Hypothalamus (tissue), 51 donors: ENCODE measurements around the gene TAOK3.
"Not testable (repeated sequence)": the region's sequence is repeated elsewhere in the genome, so short reads cannot be mapped to it uniquely, and the experiment has no call there.

Experiments used
- DNase-seq, 51 donors: peaks; one replicate each; lab custom pipeline; 2025; lab: John Stamatoyannopoulos, UW

The TAOK3 gene

DNA sequence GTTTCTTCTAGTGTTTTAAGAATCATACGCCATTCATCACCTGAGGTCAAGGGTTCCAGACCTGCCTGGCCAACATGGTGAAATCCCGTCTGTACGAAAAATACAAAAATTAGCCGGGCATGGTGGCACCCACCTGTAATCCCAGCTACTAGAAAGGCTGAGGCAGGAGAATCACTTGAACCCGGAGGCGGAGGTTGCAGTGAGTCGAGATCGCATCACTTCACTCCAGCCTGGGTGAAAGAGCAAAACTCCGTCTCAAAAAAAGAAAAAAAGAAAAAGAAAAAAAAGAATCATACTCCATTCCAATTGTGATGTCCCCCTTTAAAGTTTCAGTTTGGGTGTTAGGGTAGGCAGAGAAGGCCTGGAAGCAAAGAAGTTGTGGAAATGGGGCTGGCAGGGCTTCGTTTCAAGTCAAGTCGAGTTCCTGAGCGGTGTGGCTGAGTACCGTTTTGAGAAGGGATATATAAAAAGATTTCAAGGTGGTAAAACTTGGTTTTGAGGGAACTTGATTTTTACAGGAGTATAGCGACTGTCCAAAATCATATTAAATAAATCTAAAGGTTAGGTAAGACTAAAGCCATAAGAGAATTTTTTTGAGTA lies 1.5 kb upstream of the TAOK3 start:
- no peak for DNase-seq

DNA sequence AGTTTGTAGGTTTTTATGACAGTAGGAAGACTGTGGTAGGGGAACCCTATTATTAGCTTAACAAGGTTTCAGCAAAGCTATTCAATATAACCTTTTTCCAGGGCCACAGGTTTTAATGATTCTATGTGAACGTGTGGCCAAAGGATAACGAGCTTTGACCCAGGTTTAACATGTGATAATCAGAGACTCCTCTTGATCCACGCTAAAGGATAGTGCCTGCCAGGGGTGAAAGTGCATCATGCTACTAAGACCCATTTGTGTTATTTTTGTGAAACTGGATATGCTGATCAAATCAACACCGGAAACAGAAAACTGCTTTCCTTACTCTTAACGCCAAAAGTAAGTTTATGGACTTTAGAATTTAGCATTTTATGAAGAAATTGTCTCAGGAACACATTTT lies 909 bp upstream of the TAOK3 start:
- DNase-seq = no peak

DNA sequence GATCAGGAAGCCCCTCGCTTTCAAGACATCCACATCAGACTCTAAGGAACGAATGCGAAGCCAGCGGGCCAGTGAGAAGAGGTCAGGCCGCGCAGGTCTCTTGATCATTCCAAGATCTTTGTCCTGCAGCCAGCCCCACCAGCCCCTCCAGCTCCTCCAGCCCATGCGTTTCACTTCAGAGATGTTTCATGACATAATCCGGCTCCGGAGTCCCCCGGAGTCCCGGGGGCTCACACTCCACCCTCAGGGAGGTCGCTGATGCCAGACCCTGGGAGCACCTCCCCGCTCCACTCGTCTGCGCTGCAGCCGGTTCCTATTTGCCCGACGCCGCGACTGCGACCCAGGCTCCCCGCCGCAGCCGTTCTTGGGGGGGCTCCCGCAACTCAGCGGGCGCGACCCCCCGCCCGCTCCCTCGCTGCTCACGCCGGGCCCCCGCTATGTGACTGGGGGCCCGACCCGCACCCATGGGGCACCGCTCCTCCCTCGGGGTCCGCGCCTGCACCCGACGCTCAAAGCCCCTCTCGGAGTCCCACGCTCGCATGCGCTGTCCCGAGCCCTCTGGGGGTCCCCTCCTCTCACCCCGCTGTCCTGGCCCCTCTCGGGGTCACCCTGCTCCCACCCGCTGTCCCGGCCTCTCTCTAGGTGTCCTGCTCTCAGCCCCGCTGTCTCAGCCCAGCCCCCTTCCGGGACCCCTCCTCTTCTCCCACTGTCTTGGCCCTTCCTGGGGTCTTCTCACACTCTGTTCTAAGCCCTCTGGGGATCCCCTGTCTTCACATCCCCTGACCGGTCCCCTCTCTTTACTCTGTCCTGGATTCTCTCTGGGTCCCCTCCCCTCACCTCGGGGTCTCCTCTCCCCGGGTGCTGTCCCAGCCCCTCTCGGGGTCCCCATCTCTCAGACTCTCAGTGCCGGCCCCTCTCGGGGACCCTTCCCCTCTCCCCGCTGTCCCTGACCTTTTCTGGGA lies 1.1 kb downstream of the TAOK3 start:
- DNase-seq = peak in 14 of 51 donors; percentile 4 to 38 (median 14)

DNA sequence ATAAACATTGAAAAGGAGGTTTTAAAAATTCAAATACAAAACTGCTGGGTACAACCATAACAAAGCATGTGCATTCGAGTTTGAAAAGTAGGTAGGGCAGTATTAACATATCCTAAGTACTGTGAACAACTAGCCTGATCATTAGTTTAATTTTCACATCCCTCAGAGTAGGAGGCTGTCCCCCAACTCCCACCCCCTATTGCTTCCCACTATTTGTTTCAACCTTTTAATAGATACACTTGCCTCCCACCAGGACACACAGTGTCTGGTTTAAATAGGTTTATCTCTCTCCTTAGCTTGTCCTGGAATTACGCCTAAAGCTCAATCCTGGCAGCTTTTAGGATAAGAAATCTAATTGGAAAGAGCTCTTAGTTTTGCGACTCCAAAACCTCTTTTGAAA lies 2.1 kb downstream of the TAOK3 start:
- peak in 1 of 51 donors; percentile 17 for DNase-seq

DNA sequence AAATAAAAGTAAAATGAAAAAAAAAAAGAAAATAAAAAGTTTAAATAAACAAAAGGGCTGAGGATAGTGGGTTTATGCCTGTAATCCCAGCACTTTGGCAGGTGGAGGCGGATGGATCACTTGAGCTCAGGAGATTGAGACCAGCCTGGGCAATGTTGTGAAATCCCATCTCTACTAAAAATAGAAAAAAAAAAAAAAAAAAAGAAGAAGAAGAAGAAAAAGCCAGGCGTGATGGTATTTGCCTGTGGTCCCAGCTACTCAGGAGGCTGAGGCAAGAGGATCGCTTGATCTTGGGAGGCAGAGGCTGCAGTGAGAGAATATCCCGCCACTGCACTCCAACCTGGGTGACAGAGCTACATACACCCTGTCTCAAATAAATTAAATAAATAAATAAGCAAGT lies 3.9 kb downstream of the TAOK3 start:
- DNase-seq = no peak

DNA sequence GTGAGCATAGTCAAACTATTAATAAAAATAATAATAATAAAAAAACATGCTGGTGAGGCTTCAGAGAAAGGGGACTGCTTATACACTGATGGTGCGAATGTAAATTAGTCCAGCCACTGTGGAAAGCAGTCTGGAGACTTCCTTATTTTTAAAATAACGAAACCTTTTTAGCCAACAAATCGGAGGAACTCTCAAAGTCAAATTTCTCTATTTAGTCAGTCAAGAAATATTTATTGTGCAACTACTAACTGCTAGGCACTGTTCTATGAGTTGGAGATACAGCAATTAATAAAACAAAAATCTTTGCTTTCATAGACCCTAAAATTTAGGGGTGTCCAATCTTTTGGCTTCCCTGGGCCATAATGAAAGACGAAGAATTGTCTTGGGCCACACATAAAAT lies 10.8 kb downstream of the TAOK3 start:
- no peak for DNase-seq

DNA sequence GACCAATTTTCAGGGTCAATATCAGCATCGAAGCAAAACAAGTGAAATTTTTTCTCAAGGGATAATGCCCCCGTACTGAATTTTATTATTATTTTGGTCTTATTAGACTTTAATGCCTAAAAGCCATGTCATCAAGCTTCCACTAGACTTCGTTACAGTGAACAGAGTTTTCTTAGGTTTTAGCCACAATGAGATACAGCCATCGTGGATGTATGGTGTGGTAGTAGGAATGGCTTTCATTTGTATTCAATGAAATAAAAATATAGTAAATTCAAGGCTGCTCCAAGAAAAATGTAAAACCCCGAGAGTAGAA lies 11.7 kb downstream of the TAOK3 start:
- DNase-seq = no peak

DNA sequence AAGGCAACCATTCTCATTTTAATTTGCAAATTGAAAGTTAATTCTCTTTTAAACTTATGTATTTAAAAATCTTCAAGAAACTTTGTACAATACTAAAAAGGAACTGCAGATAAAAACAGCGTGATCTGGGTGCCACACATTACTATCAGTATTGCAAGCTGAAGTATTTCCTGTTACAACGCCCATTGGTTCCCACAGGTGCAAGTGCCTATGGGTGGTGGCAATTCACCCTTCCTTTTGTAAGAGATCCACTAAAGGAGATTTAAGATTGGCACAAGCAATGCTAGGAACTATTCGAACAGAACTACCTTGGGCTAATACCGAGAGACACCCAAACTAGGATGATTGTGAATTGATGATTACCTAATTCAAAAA lies 13.2 kb downstream of the TAOK3 start:
- no peak for DNase-seq

DNA sequence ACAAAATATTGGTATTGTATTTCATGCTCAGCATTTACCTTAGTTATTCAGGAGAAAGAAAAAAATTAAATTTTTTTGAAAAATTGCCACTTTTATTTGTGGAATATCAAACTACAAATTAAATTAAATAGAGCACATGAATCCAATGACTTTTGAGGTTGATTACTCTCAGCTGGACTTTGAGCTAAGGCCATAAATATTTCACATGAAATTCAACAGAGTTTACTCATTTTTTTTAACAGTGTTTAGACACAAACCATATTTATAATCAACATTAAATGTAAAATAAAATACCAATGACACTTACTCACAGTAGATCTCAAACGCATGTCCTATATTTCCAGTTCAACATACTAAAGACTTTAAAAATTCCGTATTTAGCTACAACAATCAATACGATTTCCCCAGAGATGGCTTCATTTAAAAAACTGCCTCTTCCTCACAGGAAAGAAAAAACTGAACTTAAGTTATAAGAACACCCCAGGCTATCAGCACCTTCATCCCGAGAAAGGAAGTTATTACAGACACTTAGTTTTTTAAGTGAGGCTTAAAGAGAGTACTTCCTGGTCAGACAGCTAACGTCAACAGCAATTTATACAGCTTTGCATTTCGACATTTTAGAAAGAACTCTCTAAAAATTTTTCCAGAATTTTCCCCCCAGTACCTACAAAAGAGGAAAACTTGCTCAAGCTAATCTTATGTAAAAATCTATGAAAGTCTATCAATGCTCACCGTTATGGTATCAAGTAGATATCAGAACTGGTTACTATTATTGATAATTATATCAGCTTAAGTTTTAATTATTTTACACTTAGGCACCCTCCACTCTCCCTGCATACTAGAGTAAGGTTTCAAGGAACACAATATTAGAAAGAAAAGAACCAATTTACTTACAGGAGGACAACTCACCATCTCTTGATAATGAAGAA lies 13.8 kb downstream of the TAOK3 start:
- DNase-seq = no peak

DNA sequence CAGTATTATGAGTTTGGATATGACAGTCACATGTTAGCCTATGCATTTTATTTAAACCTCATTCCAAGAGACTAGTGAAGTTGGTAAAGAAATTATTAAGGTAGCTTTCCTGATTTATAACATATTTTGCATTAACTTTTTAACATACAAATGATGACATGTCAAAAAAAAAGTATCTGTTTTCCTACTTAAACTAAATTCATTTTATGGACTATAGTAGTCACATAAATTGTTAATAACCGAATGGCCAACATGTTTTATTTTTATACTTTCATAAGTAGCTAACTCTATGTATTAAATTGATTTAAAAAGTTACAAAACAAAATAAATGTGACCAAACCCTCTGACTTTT lies 14.7 kb downstream of the TAOK3 start:
- no peak for DNase-seq

DNA sequence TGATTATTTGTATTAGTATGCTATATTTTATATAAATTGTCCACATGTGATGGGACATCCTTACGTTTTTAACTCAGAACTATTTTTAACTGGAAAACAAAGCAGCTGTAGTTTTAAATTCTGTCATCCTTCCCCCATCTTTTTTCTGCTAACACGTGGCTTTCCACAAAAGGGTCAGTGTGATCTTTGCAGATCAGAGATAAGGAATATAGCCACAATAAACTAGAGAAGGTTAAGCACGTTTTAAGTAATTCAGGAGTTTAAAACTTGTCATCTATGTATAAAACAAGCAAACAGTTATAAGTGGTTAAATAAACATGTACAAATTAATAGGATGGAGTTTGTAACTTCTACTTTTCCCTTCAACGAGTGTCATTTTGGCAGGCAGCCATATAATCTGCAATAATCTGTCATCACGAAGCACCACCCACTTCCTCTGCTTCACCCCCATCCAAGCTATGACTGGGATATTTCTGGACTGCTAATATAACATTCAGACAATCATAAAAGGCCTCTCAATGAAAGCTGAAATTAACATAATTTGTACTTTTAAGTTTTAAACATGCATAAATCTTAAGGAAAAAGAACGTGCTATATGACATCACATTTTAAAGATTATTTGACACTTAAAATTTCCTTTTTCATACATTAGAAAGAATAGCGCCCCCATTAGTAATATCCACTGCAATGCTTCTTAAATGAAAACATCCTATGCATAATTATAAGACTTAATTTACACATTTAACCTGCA lies 15.3 kb downstream of the TAOK3 start:
- peak in 4 of 51 donors; percentile 2 to 50 (median 25) for DNase-seq

DNA sequence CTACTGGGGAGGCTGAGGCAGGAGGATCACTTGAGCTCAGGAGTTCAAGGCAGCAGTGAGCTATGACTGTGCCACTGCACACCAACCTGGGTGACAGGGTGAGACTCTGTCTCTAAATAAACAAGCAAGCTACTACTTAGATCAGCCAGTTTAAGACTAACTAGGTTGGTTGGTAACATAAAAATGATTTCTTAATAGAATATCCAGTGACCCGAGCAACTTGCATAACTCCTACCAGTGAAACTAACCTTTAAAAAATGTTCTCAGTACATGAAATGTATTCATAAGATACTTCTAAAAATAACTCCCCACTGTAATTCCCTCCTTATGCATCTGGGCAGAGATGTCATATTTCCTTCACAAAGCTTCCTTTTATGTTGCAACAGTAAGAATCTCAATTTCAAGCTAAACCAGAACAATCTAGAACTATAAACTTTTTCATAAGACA lies 15.9 kb downstream of the TAOK3 start:
- peak in 1 of 51 donors; percentile 50 for DNase-seq

DNA sequence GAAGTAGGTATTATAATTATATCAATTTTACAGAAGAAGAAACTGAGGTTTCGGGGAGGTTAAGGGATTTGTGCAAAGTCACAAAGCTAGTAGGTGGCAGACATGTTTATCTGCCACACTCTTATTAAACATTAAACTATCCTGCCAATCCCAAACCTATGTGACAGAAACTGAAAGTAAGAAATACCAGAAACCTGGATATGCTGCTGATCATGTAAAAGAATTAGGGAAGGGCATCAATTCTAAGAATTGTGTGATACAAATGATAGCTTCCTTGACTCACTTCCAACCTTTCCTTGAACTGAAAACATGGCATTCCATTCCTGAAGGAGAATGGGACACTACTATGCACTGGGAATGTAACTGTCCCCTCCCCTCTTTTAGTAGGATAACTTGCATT lies 16.9 kb downstream of the TAOK3 start:
- DNase-seq = no peak

DNA sequence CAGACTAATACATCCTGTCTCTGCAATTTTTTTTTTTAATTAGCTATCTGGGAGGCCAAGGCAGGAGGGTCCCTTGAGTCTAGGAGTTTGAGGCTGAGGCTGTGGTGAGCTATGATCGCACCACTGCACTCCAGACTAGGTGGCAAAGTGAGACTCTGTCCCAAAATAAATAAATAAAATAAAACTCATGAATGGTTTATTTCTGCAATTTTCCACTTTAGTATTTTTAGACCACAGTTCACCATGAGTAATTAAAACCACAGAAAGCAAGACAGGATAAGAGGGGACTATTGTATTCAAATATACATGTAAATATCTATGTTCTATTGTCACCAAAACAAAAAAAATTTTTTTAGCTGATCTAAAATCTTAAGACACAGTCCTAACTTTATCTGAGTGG lies 17.8 kb downstream of the TAOK3 start:
- no peak for DNase-seq

DNA sequence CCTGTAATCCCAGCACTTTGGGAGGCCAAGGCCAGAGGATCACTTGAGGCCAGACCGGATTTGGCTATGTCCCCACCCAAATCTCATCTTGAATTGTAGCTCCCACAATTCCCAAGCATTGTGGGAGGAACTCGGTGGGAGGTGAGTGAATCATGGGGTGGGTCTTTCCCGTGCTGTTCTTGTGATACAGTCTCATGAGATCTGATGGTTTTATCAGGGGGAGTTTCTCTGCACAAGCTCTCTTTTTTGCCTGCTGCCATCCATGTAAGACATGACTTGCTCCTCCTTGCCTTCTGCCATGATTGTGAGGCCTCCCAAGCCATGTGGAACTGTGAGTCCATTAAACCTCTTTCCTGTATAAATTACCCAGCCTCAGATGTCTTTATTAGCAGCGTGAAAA lies 18.2 kb downstream of the TAOK3 start:
- not testable (repeated sequence) for DNase-seq

DNA sequence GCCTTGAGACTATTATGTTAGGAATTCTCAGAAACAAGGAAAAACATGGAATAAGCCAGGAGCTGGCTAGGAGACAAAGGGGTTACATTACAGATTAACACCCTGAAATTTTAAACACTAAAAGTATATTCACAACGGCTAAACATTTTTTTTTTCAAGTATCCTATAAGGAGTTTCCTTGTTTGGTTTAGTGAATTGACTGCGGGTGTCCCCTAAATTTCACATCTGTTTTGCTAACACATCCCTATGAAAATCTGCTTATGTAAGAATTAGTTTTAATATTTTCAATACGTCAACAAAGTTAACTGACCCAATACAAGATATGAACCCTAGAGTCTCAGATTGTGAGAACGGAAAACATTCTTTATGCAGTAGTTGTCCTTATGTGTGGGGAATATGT lies 19.0 kb downstream of the TAOK3 start:
- DNase-seq = no peak

DNA sequence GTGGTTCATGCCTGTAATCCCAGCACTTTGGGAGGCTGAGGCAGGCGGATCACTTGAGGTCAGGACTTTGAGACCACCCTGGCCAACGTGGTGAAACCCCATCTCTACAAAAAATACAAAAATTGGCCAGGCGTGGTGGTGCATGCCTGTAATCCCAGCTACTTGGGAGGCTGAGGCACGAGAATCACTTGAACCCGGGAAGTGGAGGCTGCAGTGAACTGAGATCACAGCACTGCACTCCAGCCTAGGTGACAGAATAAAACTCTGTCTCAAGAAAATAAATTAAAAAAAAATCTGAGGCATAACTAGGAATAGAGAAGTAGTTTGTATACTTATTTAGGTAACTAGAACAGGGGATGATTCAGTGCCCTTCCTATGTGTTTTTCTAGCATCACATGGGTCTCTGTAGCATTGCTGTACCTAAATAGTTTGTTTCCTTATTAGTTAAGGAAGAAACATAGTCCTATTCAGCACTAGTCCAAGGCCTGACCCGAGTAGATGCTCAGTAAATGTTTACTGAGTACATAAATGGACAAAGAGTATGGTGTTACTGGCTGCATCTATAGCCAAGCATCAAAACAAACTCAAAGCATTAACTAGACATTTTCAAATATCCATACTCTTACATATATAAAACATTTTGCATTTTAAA lies 21.7 kb downstream of the TAOK3 start:
- no peak for DNase-seq

DNA sequence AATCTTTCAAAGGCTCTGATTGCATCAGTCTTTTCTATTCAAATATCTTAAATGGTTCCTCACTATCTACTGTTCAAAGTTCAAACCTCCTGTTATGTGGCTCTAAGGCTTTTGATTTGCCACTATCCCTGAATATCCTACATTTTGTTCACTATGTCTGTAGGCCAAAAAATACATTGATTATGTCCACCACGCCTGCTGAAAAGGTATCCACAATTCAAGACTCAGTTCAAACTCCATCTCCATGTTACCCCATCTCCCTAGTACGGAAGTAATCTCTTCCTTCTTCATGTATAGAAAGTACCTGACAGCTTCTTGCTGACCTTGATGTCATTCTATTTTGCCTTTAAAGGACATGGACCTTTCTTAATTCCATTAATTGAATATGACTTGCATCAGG lies 24.8 kb downstream of the TAOK3 start:
- DNase-seq = peak in 1 of 51 donors; percentile 6

DNA sequence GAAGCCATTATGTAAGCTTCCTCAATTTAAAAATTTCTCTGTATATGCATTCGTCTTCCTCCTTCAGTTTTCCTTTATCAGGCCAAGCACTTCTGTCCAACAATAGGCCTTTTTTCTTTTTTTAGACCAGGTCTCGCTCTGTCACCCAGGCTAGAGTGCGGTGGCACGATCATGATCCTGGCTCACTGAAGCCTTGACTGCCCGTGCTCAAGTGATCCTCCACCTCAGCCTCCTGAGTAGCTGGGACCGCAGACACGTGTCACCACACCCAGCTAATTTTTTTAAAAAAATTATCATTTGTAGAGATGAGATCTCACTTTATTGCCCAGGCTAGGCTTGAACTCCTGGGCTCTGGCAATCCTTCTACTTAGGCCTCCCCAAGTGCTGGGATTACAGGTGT lies 25.8 kb downstream of the TAOK3 start:
- DNase-seq = no peak

DNA sequence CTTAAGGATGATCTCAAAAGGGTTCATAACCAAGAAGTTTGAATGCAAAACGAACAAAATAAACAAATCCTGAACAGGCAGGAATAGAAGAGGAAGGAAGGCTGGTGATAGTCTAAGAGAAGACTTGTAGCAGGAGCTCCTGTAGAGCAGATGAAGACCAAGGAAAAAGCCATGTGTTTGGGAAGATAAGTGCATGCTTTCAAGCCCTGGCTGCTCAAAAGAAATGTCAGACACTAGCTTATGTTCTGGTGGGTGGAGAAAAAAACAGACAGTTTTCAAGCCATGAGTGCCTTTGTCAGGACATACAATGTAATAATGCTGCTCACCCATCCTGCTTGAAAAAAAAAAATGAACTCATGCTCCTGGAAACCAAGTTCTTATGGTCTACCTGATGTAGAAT lies 27.4 kb downstream of the TAOK3 start:
- no peak for DNase-seq
